Stimulated activated CD8-positive, alpha-beta memory T cell treated with anti-CD3 and anti-CD28 coated beads, Interleukin-4, amount 100 ng/mL, for 1 hour (primary cell): ENCODE data around the gene ADGRG6.

Experiments used
- DNase-seq, 2 donors: peaks; one replicate each; pipeline ENCODE4 v3.0.0-alpha.2; 2020; ENCODE audit warnings: low read depth in 2 of 2, low spot score in 1 of 2

ADGRG6 gene

GRCh38 chr6:142290851-142291250 lies 11.0 kb upstream of the ADGRG6 start:
- DNase-seq, result no peak

GRCh38 chr6:142291512-142291911 lies 10.3 kb upstream of the ADGRG6 start:
- no peak for DNase-seq

- no peak for DNase-seq
Observed at GRCh38 chr6:142292166-142292924, 9.5 kb upstream of the ADGRG6 start.

- no peak for DNase-seq
Observed at GRCh38 chr6:142293121-142293520, 8.7 kb upstream of the ADGRG6 start.

DNA sequence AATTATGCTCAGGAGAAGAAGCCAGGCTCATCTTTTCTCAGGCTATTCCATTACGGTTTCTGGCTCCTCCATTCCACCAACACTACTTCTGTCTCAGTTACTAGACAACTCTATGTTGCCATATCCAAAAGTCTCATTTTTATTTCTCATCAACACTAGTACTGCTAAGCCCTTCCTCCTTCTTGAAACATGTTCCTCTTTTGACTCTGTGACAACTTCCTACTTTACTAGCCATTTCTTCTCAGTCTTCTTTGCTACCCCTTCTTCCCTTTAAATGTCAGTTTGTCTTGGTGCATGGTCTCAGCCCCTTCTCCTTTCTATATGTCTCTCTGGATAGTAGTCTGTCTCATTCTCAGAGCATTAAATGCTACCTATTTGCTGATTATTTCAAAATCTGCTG lies 7.1 kb upstream of the ADGRG6 start:
- no peak for DNase-seq

DNA sequence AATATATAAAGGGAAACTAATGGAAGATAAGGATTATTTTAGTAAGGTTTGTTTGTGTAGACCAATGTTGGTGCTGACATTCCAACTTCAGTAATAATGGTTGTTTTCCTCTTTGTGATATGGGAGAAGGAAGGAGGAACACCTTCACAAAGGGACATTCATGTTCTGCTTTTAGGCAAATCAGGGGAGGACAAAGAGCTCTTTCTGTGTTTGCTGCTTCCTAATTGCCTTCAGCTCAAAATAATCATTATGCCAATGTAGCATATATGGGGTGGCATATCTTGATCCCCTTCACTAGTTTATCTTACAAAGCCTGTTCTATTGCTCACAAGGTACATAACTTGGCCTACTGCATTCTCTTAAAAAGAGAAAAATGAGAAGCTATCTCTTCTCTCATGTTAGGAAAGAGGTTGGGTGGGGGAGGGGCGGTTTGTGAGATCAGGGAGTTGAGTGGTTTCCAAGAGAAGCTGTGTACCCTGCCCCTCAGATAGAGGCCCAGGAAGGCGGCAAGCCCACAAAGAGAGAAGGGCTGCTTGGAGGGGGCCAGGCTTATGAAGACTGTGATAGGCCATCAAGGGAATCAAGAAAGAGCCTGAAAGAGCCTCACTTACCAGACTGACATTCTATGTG lies 4.7 kb upstream of the ADGRG6 start:
- no peak for DNase-seq

GRCh38 chr6:142297605-142297995 lies 4.2 kb upstream of the ADGRG6 start:
- no peak for DNase-seq

- DNase-seq, result no peak
Observed at GRCh38 chr6:142297996-142298753, 3.6 kb upstream of the ADGRG6 start.

- no peak for DNase-seq
Observed at GRCh38 chr6:142300302-142300701, 1.5 kb upstream of the ADGRG6 start.

GRCh38 chr6:142300758-142301650 lies 803 bp upstream of the ADGRG6 start:
- DNase-seq, result no peak

- no peak for DNase-seq
Observed at GRCh38 chr6:142302421-142303175, 791 bp downstream of the ADGRG6 start.

GRCh38 chr6:142303176-142303533 lies 1.3 kb downstream of the ADGRG6 start:
- no peak for DNase-seq

- DNase-seq, result no peak
Observed at GRCh38 chr6:142304241-142304640, 2.4 kb downstream of the ADGRG6 start.

DNA sequence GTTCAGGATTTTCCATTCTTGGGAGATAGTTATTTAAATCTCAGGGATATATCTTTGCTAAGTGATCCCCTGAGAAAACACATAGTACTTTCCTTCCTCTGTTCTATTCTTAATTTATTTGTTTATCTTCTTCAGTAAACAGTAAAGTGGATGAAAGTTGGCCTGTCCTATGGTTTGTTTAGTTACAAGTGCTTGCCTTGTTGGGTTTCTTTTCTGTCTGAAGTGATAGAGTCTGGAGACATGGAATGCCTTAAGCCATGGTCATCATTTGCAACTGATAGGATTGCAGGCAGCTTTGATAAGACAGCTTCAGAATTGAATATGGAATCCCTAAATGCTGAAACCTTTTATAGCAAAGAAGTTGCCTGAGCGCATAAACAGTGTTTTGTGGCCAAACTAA lies 4.9 kb downstream of the ADGRG6 start:
- no peak for DNase-seq

GRCh38 chr6:142307963-142308748 lies 6.3 kb downstream of the ADGRG6 start:
- DNase-seq, result no peak

GRCh38 chr6:142309426-142309825 lies 7.6 kb downstream of the ADGRG6 start:
- no peak for DNase-seq

- no peak for DNase-seq
Observed at GRCh38 chr6:142313284-142313683, 11.5 kb downstream of the ADGRG6 start.

GRCh38 chr6:142316791-142317368 lies 15.1 kb downstream of the ADGRG6 start:
- no peak for DNase-seq

DNA sequence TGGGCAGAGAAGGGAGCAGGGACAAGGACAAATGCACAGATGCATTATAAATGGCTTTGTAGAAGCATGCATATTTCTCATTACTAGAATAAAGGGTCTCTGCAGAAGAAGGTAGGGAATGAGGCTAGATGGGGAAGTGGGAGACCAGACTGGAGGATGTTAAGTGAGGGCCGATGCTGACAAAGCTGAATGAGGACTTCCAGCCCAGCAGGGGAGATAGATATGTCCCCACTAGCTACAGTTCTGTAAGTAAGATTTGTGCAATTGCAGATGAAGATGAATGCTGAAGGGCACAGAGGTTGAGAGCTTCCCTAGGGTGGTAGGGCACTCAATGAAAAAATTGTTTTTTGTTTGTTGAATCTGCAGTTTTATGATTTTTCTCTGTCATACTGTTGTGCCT lies 16.9 kb downstream of the ADGRG6 start:
- no peak for DNase-seq
